Measurements from ENCODE around the gene NRXN3.

The NRXN3 gene

GRCh38 chr14:79432640-79433039 lies 1262.5 kb downstream of the NRXN3 start:
- no peak for TF ChIP-seq CTCF (IDR thresholded peaks at IDR 0.05; ENCODE audit: extremely low read depth, missing control alignments)
- no peak for DNase-seq (ENCODE audit: low spot score)

- no peak for DNase-seq (ENCODE audit: low spot score)
- no peak for TF ChIP-seq CTCF (IDR thresholded peaks at IDR 0.05; ENCODE audit: extremely low read depth, missing control alignments)
Measured at GRCh38 chr14:79436335-79436734, 1266.2 kb downstream of the NRXN3 start.

- no peak for TF ChIP-seq CTCF (IDR thresholded peaks at IDR 0.05; ENCODE audit: extremely low read depth, missing control alignments)
- DNase-seq (ENCODE audit: low spot score) = no peak
Measured at GRCh38 chr14:79437951-79438350, 1267.8 kb downstream of the NRXN3 start.

- TF ChIP-seq CTCF (IDR thresholded peaks at IDR 0.05; ENCODE audit: extremely low read depth, missing control alignments) = no peak
- DNase-seq (ENCODE audit: low spot score) = no peak
Measured at GRCh38 chr14:79438696-79439342, 1268.6 kb downstream of the NRXN3 start.

- no peak for DNase-seq (ENCODE audit: low spot score)
- TF ChIP-seq CTCF (IDR thresholded peaks at IDR 0.05; ENCODE audit: extremely low read depth, missing control alignments) = no peak
Measured at GRCh38 chr14:79442786-79443185, 1272.6 kb downstream of the NRXN3 start.

GRCh38 chr14:79443602-79444001 lies 1273.4 kb downstream of the NRXN3 start:
- no peak for DNase-seq (ENCODE audit: low spot score)
- TF ChIP-seq CTCF (IDR thresholded peaks at IDR 0.05; ENCODE audit: extremely low read depth, missing control alignments) = no peak

- TF ChIP-seq CTCF (IDR thresholded peaks at IDR 0.05; ENCODE audit: extremely low read depth, missing control alignments) = no peak
Measured at GRCh38 chr14:79448960-79449359, 1278.8 kb downstream of the NRXN3 start.

More at GRCh38 chr14:79448960-79449359, 1278.8 kb downstream of the NRXN3 start:
- no peak for DNase-seq (ENCODE audit: low spot score)

All from GM20000 (cell line).